IMR-90 (cell line): ENCODE data around the gene UBE2E2. TPM values are rescaled to one million over a fixed set of nuclear protein-coding genes. Genes with fewer than 3 reads are reported as not detected.

ENCODE experiments used
- ATAC-seq: fragments of 200-7000 bp; cut with Tn5 transposase; 2 replicates; pipeline ENCODE4 v1.9.1; 2020; ENCODE audit warnings: low read depth, mild to moderate bottlenecking, moderate library complexity
- BruUV-seq: library from RNA; stranded (reverse); fragments of 400-500 nt; replicated peaks from 2 replicates; lab custom pipeline; 2021; lab: Mats Ljungman, UMichigan
- CTCF ChIA-PET: fragments of 300-600 bp; formaldehyde crosslinking; extraction: SDS; loops from one replicate; lab custom pipeline; 2021; ENCODE audit warnings: antibody characterized with exemption; lab: Yijun Ruan, JAX
- POLR2A ChIA-PET: fragments of 300-600 bp; sonication (Branson Sonifier 250); formaldehyde crosslinking; loops from one replicate; lab custom pipeline; 2022; ENCODE audit warnings: antibody characterized with exemption; ENCODE audit not compliant: unreplicated experiment; lab: Charles Lee
- DNase-seq: peaks from one replicate; pipeline ENCODE4 v3.0.0; 2013
- H2AFZ ChIP-seq: replicated peaks from 2 replicates; pipeline ENCODE3; 2013; ENCODE audit warnings: low read length, mild to moderate bottlenecking; ENCODE audit not compliant: poor library complexity
- H2AK5ac ChIP-seq: 2 replicates; pipeline ENCODE4 v1.6.1; 2013; ENCODE audit warnings: low read depth, low read length, inconsistent platforms
- H2AK9ac ChIP-seq: replicated peaks from 2 replicates; pipeline ENCODE3; 2013; ENCODE audit warnings: mild to moderate bottlenecking, low read depth, low read length, moderate library complexity; ENCODE audit not compliant: poor library complexity
- H2BK120ac ChIP-seq: 2 replicates; pipeline ENCODE4 v1.6.1; 2013; ENCODE audit warnings: low read depth, low read length, inconsistent platforms
- H2BK15ac ChIP-seq: 3 replicates; pipeline ENCODE4 v1.6.1; 2013; ENCODE audit warnings: low read depth, low read length, inconsistent platforms
- H2BK20ac ChIP-seq: 2 replicates; pipeline ENCODE4 v1.6.1; 2013; ENCODE audit warnings: low read depth, mild to moderate bottlenecking, inconsistent platforms, low read length, moderate library complexity
- H2BK5ac ChIP-seq: 2 replicates; pipeline ENCODE4 v1.6.1; 2013; ENCODE audit warnings: mild to moderate bottlenecking, low read depth, low read length, inconsistent platforms; ENCODE audit not compliant: poor library complexity, severe bottlenecking
- H3K14ac ChIP-seq: replicated peaks from 2 replicates; pipeline ENCODE4 v1.6.1; 2013; ENCODE audit warnings: low read depth, low read length, inconsistent platforms
- H3K18ac ChIP-seq: 2 replicates; pipeline ENCODE4 v1.6.1; 2013; ENCODE audit warnings: low read depth, low read length, control low read depth
- H3K23ac ChIP-seq: 2 replicates; pipeline ENCODE4 v1.6.1; 2013; ENCODE audit warnings: low read depth, low read length, inconsistent platforms
- H3K27ac ChIP-seq: 2 replicates; pipeline ENCODE4 v1.5.1; 2013; ENCODE audit warnings: mild to moderate bottlenecking, control low read depth, low read length; ENCODE audit not compliant: insufficient read depth
- H3K27me3 ChIP-seq: 2 replicates; pipeline ENCODE4 v1.6.1; 2013; ENCODE audit warnings: low read length; ENCODE audit not compliant: control insufficient read depth, insufficient read depth
- H3K36me3 ChIP-seq: 2 replicates; pipeline ENCODE4 v1.6.1; 2013; ENCODE audit warnings: low read length, mixed read lengths; ENCODE audit not compliant: control insufficient read depth, insufficient read depth
- H3K4ac ChIP-seq: 2 replicates; pipeline ENCODE4 v1.6.1; 2013; ENCODE audit warnings: low read depth, low read length, inconsistent platforms
- H3K4me1 ChIP-seq: 2 replicates; pipeline ENCODE4 v1.6.1; 2013; ENCODE audit warnings: low read length, mixed read lengths; ENCODE audit not compliant: control insufficient read depth, insufficient read depth
- H3K4me2 ChIP-seq: 2 replicates; pipeline ENCODE4 v1.6.1; 2013; ENCODE audit warnings: low read depth, mild to moderate bottlenecking, control low read depth, low read length, moderate library complexity
- H3K4me3 ChIP-seq: 2 replicates; pipeline ENCODE4 v1.5.1; 2013; ENCODE audit warnings: low read depth, mild to moderate bottlenecking, control low read depth, low read length, moderate library complexity; ENCODE audit not compliant: insufficient read depth
- H3K56ac ChIP-seq: 2 replicates; pipeline ENCODE4 v1.6.1; 2013; ENCODE audit warnings: low read length, inconsistent platforms; ENCODE audit not compliant: insufficient read depth; ENCODE audit errors: extremely low read depth
- H3K79me1 ChIP-seq, 2 experiments: 2 replicates each; pipeline ENCODE4 v1.6.1; 2013; ENCODE audit warnings: low read length in 2 of 2, inconsistent platforms in 1 of 2, low read depth in 1 of 2
- H3K9ac ChIP-seq: 2 replicates; pipeline ENCODE4 v1.6.1; 2013; ENCODE audit warnings: low read depth, low read length, control low read depth
- H3K9me1 ChIP-seq: 2 replicates; pipeline ENCODE4 v1.6.1; 2013; ENCODE audit warnings: low read length, inconsistent platforms; ENCODE audit not compliant: insufficient read depth
- H3K9me3 ChIP-seq: 2 replicates; pipeline ENCODE4 v1.6.1; 2013; ENCODE audit warnings: low read length; ENCODE audit not compliant: control insufficient read depth, insufficient read depth
- H4K20me1 ChIP-seq: 2 replicates; pipeline ENCODE4 v1.6.1; 2013; ENCODE audit warnings: low read length, inconsistent platforms; ENCODE audit not compliant: insufficient read depth
- H4K5ac ChIP-seq: 2 replicates; pipeline ENCODE4 v1.6.1; 2013; ENCODE audit warnings: mild to moderate bottlenecking, low read depth, low read length, control low read depth
- H4K8ac ChIP-seq, 2 experiments: 2 replicates each; pipeline ENCODE4 v1.6.1; 2013; ENCODE audit warnings: low read depth in 2 of 2, low read length in 2 of 2, control low read depth in 1 of 2, inconsistent platforms in 1 of 2
- H4K91ac ChIP-seq: 2 replicates; pipeline ENCODE4 v1.6.1; 2013; ENCODE audit warnings: low read depth, low read length, inconsistent platforms; ENCODE audit not compliant: insufficient read depth
- BHLHE40 ChIP-seq: fragments of 150-350 bp; IDR thresholded peaks from 2 replicates; pipeline ENCODE4 v1.6.1; 2016; ENCODE audit warnings: mild to moderate bottlenecking, low read depth, low read length
- CEBPB ChIP-seq: IDR thresholded peaks from 2 replicates; pipeline ENCODE4 v1.6.1; 2012; ENCODE audit warnings: low read depth, low read length, improper control_type of control experiment
- CHD1 ChIP-seq: IDR thresholded peaks from 2 replicates; pipeline ENCODE4 v1.6.1; 2012; ENCODE audit warnings: low read depth, low read length, improper control_type of control experiment
- FOS ChIP-seq: fragments of 150-350 bp; IDR thresholded peaks from 2 replicates; pipeline ENCODE4 v1.6.1; 2016; ENCODE audit warnings: low read depth, low read length
- MAFK ChIP-seq: IDR thresholded peaks from 2 replicates; pipeline ENCODE4 v1.6.1; 2012; ENCODE audit warnings: low read depth, low read length, improper control_type of control experiment
- MAZ ChIP-seq: IDR thresholded peaks from 2 replicates; pipeline ENCODE4 v1.6.1; 2012; ENCODE audit warnings: low read depth, mild to moderate bottlenecking, low read length, improper control_type of control experiment, moderate library complexity, borderline replicate concordance
- MXI1 ChIP-seq: IDR thresholded peaks from 2 replicates; pipeline ENCODE4 v1.6.1; 2012; ENCODE audit warnings: low read depth, mild to moderate bottlenecking, low read length, moderate library complexity, borderline replicate concordance
- NFE2L2 ChIP-seq: fragments of 150-350 bp; IDR thresholded peaks from 2 replicates; pipeline ENCODE4 v1.6.1; 2016; ENCODE audit warnings: low read depth, mild to moderate bottlenecking, low read length
- POLR2A ChIP-seq: IDR thresholded peaks from 2 replicates; pipeline ENCODE4 v1.6.1; 2012; ENCODE audit warnings: mild to moderate bottlenecking, low read depth, low read length
- RAD21 ChIP-seq: IDR thresholded peaks from 2 replicates; pipeline ENCODE4 v1.6.1; 2012; ENCODE audit warnings: low read length, improper control_type of control experiment
- RCOR1 ChIP-seq: IDR thresholded peaks from 2 replicates; pipeline ENCODE4 v1.6.1; 2012; ENCODE audit warnings: mild to moderate bottlenecking, low read length, improper control_type of control experiment; ENCODE audit not compliant: insufficient replicate concordance
- RFX5 ChIP-seq: IDR thresholded peaks from 2 replicates; pipeline ENCODE4 v1.8.0; 2012; ENCODE audit warnings: low read depth, mild to moderate bottlenecking, low read length, moderate library complexity
- SMC3 ChIP-seq: fragments of 150-350 bp; IDR thresholded peaks from 2 replicates; pipeline ENCODE4 v1.6.1; 2016; ENCODE audit warnings: low read depth, mild to moderate bottlenecking, antibody characterized with exemption, low read length, moderate library complexity
- WGBS, 2 experiments: methylation state at CpG; one replicate each; pipeline versions ENCODE4 v1.1.5 to v1.1.7; 2013; ENCODE audit warnings: missing lambda C conversion rate in 2 of 2; ENCODE audit not compliant: insufficient read length in 1 of 2; ENCODE audit errors: extremely low coverage in 2 of 2; 5-methylcytosine and 5-hydroxymethylcytosine counted together
- dilution Hi-C: fragments of 300-500 bp; cut with HindIII; formaldehyde crosslinking; loops from one replicate; pipeline ENCODE4 v1.14.3; 2018; ENCODE audit warnings: low sequenced_read_pairs; ENCODE audit not compliant: unreplicated experiment
- in situ Hi-C: fragments of 300-500 bp; cut with MboI; formaldehyde crosslinking; loops from 3 replicates; pipeline ENCODE4 v1.14.3; 2019; ENCODE audit warnings: low sequenced_read_pairs, inconsistent platforms, mixed read lengths
- intact Hi-C: fragments of 100-400 bp; cut with micrococcal nuclease; formaldehyde crosslinking; loops from 2 replicates; pipeline ENCODE4 v1.10.0; 2022
- polyA plus RNA-seq, 3 experiments: library from polyadenylated mRNA; depleted of rRNA; stranded (reverse); fragments of >200 nt; gene quantifications; 2 replicates each; pipeline ENCODE4 v1.2.3, GENCODE V29; 2012; ENCODE audit warnings: low replicate concordance in 1 of 3
- total RNA-seq: library from RNA; depleted of rRNA; stranded (reverse); fragments of >200 nt; gene quantifications from 2 replicates; pipeline ENCODE4 v1.2.3, GENCODE V29; 2012
- TF ChIP-seq, protein P1 (sequence below): fragments of 150-350 bp; IDR thresholded peaks from 2 replicates; pipeline ENCODE4 v1.6.1; 2017; ENCODE audit warnings: mild to moderate bottlenecking, antibody characterized with exemption, low read length, low read depth
- TF ChIP-seq, protein P2 (sequence below): fragments of 150-350 bp; IDR thresholded peaks from 2 replicates; pipeline ENCODE4 v1.6.1; 2016; ENCODE audit warnings: low read depth, mild to moderate bottlenecking, low read length, moderate library complexity, borderline replicate concordance
- TF ChIP-seq, protein P3 (sequence below): conservative IDR thresholded peaks from 2 replicates; pipeline ENCODE4 v1.5.1; 2012; ENCODE audit warnings: mild to moderate bottlenecking, low read depth, low read length, improper control_type of control experiment

Gene UBE2E2
- total and polyA plus RNA-seq, 2 of the 4 experiments (the other 2 are of a cell fraction): 18.6 to 32.7 TPM

DNA sequence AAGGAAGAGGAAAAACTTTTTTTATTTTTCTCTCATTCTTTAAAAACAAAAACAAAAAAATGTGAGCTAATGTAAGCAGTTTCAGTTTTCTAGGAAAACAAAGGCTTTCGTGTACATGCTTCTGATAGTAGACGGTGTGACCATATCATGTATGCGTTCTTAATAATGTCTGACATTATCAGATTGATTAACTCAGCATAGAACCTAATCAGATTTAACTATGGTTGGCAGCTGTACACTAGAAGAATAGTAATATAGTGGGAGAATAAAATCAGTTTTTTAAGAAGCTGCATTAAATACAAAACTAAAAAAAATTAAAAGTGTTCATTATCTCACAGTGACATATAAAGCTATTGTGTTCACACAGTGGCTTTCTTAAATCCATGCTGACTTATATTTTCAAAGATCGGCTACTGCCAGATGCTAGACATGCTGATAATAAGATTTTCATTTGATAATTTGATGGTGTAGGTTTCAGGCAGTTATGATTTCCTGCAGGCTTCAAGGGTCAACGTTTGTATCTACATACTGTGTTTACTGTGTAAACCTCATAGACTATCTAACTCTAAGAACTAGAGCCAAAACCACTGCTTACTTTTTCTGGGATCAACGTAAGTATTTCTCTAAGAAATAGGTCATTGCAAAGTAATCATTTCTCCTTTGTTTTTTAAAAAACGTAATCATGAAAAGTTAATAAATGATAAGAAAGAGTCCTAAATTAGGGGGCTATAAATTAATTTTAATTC lies 74.0 kb downstream of the UBE2E2 start:
- Histone ChIP-seq H3K36me3 (no peaks in the 10 kb centered on the region), H3K23ac (no peak overlapping the region), H3K14ac (no peak overlapping the region), H3K4me1 (no peaks in the 10 kb centered on the region), H3K27me3 (no peaks in the 10 kb centered on the region), H2AK5ac (no peak overlapping the region), H3K9me1 (no peaks in the 10 kb centered on the region), H3K4ac (no peak overlapping the region), H3K9me3 (peaks cover 2% of the 10 kb centered on the region; the same call in 1 of the 2 replicates), H3K4me3 (no peak overlapping the region), H2AFZ (no peak overlapping the region), H4K20me1 (no peaks in the 10 kb centered on the region), H3K18ac (no peak overlapping the region), H3K56ac (no peak overlapping the region), H3K9ac (no peak overlapping the region), H4K91ac (no peak overlapping the region), H2AK9ac (no peak overlapping the region), H3K79me1 (peaks cover 4 to 16% of the 10 kb centered on the region in 2 experiments; a peak in 1 of 4 replicates), H3K27ac (no peak overlapping the region), H4K8ac (no peak overlapping the region), H4K5ac (no peak overlapping the region), H3K4me2 (no peak overlapping the region), H2BK20ac (no peak overlapping the region), H2BK120ac (no peak overlapping the region), H2BK5ac (no peak overlapping the region), H2BK15ac (no peak overlapping the region)
- ChIA-PET CTCF (interaction anchor here (1.1 kb wide), 1 partner anchor 8 kb away, joined by 3 read pairs; no protein-coding TSS in a partner anchor), POLR2A (no interaction called here)
- DNase-seq (no peak), ATAC-seq (no peak)
- intact Hi-C loops: no loop called here
- TF ChIP-seq, protein P1, sequence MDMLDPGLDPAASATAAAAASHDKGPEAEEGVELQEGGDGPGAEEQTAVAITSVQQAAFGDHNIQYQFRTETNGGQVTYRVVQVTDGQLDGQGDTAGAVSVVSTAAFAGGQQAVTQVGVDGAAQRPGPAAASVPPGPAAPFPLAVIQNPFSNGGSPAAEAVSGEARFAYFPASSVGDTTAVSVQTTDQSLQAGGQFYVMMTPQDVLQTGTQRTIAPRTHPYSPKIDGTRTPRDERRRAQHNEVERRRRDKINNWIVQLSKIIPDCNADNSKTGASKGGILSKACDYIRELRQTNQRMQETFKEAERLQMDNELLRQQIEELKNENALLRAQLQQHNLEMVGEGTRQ: no peak
- TF ChIP-seq FOS: no peak
- TF ChIP-seq POLR2A: no peak
- no peak for TF ChIP-seq MAZ
- no peak for TF ChIP-seq MAFK
- TF ChIP-seq RAD21: no peak
- no peak for TF ChIP-seq CHD1
- no peak for TF ChIP-seq RFX5
- no peak for TF ChIP-seq MXI1
- TF ChIP-seq CEBPB: no peak
- TF ChIP-seq, protein P2, sequence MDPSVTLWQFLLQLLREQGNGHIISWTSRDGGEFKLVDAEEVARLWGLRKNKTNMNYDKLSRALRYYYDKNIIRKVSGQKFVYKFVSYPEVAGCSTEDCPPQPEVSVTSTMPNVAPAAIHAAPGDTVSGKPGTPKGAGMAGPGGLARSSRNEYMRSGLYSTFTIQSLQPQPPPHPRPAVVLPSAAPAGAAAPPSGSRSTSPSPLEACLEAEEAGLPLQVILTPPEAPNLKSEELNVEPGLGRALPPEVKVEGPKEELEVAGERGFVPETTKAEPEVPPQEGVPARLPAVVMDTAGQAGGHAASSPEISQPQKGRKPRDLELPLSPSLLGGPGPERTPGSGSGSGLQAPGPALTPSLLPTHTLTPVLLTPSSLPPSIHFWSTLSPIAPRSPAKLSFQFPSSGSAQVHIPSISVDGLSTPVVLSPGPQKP: no peak
- TF ChIP-seq SMC3: no peak
- no peak for TF ChIP-seq NFE2L2
- TF ChIP-seq, protein P3, sequence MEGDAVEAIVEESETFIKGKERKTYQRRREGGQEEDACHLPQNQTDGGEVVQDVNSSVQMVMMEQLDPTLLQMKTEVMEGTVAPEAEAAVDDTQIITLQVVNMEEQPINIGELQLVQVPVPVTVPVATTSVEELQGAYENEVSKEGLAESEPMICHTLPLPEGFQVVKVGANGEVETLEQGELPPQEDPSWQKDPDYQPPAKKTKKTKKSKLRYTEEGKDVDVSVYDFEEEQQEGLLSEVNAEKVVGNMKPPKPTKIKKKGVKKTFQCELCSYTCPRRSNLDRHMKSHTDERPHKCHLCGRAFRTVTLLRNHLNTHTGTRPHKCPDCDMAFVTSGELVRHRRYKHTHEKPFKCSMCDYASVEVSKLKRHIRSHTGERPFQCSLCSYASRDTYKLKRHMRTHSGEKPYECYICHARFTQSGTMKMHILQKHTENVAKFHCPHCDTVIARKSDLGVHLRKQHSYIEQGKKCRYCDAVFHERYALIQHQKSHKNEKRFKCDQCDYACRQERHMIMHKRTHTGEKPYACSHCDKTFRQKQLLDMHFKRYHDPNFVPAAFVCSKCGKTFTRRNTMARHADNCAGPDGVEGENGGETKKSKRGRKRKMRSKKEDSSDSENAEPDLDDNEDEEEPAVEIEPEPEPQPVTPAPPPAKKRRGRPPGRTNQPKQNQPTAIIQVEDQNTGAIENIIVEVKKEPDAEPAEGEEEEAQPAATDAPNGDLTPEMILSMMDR: no peak
- no peak for TF ChIP-seq BHLHE40
- no peak for TF ChIP-seq RCOR1
- no CpG with 5 or more reads among the region's 7 CpGs for WGBS, 2 experiments
- in situ Hi-C loops: no loop called here
- BruUV-seq: no TSS peak
- dilution Hi-C loops: no loop called here
